Erythroblast (primary cell): ENCODE data around the gene ZNF587.
"Not testable (repeated sequence)": the region's sequence is repeated elsewhere in the genome, so short reads cannot be mapped to it uniquely, and the experiment has no call there.

ENCODE experiments used
- GATA1 ChIP-seq: IDR thresholded peaks from 2 replicates; pipeline ENCODE4 v1.6.1; 2011; ENCODE audit warnings: low read depth, mild to moderate bottlenecking, control low read depth, low read length, moderate library complexity
- POLR2A ChIP-seq: IDR thresholded peaks from 2 replicates; pipeline ENCODE4 v1.6.1; 2011; ENCODE audit warnings: mild to moderate bottlenecking, low read length

GRCh38 chr19:57873883-57874799 lies 24.5 kb downstream of the ZNF587 start:
- not testable (repeated sequence) for TF ChIP-seq POLR2A, GATA1
